Fibroblast of skin of right biceps (primary cell): ENCODE results near the gene MYCT1.

Source experiments
- DNase-seq: peaks from one replicate; pipeline ENCODE4 v3.0.0-alpha.2; 2013

MYCT1 gene

DNA sequence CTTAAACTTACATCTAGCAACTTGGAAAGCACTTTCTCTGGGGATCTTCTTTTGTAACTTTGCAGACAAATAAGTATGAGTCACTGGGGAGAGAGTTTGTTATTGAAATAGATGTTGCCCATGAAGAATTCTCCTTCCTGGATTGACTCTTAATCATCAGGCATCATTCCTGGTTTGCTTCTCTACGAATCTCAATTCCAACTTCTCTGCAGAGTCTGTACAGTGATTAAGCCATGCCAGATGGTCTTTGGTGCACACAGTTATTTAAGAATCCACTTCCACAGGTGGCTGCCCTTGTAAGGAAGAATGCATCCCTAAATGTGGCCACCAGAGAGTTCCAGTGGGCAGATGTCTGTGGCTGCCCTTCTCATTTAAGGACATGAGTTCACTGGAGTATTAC, 25.7 kb downstream of the MYCT1 start:
- DNase-seq, result peak; percentile 78

DNA sequence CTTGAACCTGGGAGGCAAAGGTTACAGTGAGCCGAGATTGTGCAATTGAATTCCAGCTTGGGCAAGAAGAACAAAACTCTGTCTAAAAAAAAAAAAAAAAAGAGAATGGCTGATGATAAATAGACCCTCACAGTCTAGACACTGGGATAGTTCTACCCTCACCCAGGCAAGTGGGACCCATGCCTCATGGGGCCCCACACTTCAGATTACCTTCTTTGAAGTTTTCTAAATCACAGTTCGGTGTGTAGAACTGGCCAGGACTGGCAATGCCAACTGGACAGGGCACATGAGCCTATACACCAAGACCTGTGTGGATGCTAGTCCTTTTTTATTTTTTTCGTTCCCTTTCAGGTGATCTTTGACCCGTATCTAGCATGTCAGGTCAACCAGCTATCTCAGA, 28.6 kb downstream of the MYCT1 start:
- DNase-seq, result no peak

DNA sequence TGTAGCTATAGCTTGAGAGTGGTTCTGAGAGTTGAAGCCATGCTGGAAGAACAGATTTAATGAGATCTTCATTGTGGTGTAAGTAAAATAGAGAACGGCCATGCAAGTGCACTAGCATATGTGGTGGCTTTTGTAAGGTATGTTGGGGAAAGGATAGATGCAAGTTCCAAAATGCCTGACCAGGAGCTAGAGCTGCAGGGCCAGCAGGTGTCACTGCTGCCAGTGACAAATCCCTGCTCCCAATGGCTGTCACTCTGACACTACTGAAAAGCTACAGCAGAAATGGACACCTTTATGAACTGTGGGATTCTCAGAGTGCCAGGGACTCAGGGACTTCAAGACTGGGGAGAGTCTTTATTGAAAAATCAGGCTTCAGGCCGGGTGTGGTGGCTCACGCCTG, 29.8 kb downstream of the MYCT1 start:
- no peak for DNase-seq

DNA sequence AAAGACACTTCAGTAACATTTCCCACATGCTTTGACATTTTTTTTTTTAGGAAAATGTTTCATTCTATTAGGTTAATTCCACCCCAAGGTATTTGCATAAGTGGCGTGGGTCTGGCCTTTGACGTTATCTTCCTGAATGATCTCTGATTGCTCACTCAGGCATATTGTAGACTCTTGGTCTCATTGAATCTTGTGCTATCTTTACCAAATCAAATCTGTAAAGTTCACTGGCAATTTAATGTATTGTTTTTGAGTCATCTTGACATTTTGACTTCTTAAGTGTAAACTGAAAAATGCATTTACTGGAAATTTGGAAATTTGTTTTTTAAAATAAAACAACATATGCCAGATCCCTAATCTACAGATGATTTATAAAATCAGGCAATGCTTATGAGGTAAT, 36.9 kb downstream of the MYCT1 start:
- DNase-seq, result no peak

DNA sequence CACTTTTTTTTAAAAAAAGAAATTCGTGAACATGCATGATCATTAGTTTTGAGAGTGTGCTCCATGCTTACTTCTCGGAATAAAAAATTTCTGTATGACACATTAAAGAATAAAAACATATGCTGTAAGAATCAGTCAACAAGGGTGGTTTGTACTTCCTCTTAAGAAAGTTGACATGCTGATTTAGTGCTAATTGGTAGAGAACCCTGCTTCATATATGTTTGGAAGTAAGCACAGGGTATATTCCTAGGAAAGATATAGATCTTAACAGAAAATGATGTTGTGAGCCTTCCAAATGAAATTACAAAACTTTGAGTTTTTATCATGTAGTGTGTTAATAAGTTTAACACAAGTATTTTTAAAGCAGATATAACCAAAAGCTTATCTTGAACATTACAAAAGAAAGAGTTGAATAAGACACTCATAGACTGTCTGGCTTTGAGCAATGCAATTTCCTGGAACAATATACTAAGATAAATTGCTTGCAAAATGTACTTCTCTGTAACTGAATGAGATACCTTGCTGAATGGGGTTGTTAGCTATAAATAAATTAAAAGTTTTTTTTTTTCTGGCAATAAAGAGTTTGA, 39.1 kb downstream of the MYCT1 start:
- DNase-seq, result no peak

DNA sequence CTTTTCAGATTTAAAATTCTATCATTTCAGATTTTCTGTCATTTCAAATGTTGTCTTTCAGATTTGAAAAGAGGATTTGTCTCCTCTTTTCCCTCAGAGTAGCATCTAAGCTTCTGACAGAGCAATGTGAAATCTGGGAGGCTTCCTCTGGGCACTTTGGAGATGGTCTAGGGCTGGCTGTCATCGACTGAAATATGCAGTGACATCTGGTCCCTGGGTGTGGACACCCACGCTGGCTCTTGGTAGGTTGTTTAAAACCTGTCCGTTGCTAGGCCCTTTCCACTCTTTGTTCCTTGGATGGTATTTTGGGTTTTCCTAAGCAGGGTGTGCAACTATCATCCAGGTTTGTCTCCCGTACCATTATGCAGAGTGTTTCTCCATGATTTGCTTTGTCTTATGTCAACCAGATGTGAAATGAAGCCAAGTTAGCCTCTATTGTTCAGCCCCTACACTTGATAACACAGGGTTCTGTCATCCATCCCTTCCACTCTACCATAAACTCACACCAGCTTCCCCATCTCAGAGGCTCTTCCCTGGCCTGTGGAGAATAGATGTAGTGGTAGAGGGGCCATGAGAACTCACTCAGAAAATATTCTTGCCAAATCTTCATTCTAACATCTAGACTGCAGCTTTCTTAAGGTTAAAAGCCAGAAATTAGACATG, 47.9 kb downstream of the MYCT1 start:
- no peak for DNase-seq

DNA sequence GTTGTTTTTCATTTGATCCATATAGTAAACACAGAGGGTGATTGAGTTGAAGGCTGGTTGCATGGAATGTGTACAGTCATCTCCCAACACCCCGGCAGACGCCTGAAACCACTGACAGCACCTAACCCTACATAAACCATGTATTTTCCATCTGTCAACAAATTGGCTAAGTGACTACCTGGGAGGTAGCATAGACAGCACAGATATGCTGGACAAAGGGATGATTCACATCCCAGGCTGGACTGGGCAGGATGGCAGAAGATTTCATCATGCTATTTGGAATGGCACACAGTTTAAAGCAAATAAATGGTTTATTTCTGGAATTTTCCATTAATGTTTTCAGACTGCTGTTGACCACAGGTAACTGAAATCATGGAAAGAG, 48.5 kb downstream of the MYCT1 start:
- peak; percentile 84 for DNase-seq

DNA sequence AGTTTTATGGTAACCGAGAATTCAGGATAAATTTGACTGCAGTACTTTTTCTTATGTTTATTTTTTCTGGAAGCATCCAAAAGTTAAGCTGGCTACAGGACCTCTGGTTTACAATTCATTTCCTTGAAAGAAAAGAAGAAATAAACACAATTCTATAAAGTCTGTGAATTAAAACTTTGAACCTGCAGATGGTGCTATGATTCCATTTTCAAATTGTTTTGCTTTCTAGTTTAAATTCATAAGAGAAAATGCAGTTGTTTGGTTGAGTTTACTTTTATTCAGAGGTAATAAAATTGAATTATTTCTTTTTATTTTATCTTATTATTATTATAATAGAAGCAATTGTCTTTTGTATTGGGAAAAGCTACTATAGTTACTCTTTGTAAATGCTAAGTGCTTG, 51.1 kb downstream of the MYCT1 start:
- peak; percentile 11 for DNase-seq

DNA sequence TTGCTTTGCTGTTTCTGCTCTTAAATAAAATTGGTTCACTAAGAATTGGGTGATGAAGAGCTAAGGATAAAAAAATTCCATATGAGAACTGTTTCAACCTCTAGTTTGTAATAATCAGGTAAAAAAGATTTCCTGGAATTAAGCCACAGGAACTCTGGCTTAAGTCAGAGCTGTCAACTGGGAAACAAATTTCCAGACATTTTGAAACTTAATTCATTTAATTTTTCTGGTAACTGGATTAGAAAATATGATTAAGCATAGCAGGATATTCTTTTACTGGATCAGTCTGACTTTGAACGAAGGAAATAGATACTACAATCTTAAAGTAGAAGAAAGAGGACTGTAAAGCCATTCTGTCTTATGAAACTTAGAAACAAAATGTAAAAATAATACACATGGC, 51.6 kb downstream of the MYCT1 start:
- DNase-seq, result no peak

DNA sequence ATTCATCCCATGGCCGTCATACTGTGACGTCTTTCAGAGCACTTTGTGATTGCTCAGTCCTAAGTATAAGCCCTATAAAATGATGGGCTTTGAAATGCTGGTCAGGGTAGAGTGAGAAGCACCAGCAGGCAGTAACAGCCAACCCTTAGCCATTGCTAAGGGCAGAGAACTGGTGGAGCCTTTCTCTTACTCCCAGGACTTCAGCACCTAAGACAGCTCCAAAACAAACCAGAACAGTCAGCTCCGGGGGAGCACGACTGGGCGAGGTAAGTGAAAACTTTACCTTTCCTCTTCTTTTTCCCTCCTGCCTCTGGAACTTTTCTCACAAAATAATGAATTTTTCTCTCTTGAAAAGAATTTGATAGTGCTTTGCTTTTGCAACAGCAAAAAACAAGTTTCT, 53.0 kb downstream of the MYCT1 start, which contains the start of gene VIP:
Gene VIP (plus strand): TSS at position 104 of the 400 bp plus-strand sequence. CDS start 1,381 bp downstream, outside the sequence.
- DNase-seq, result peak; percentile 46

DNA sequence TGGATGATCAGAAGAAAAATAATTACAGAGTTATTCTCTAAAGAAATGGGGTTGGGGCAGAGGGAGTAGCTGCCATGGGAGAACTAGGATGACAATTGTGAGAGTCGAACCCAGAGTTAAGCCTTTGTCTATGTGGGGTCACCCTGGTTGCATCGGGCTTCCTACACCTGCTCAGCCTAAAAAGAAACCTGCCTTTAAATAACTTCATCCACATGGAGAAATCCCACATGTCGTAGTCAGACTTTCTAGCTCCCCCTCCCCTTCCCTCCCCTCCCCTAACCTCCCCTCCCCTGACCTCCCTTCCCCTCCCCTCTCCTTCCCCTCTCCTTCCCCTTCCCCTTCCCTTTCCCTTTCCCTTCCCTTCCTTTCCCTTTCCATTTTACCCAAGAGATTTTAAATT, 67.6 kb downstream of the MYCT1 start:
- no peak for DNase-seq

DNA sequence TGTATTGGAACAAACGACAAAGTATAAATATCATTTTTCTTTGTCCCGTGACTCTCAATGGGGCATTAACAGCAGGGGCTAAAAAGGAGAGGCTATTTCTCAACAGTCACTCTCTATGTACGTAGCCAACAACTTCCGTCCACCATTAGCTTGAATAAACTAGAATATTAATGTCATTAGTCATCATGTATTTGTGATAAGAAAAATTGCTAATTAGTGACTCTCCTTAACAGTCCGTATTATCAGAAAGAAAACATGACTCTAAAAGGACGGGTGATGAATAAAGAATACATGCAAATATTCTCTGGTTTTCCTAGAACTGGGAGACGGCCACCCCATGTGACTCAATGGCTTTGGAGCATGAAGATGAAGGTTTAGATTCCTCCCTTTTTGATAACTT, 71.5 kb downstream of the MYCT1 start:
- no peak for DNase-seq

DNA sequence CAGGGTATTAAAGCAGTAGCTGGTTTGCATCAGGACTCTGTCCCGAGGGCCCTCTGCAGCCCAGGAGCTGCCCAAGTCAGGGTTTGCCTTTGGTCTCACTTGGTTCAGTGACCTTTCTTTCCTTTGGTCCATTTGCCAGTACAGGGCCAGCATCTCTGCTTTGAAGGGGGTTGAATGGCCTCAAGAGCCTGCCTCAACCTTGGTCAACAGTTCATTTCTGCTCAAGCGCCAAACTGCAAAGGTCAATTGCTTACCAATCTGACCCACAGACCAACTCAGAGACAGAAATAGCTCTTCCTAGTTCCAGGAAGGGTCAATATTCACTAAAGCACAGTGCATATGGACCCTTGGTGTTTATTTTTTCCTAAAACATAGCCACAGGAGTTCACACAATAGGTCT, 72.3 kb downstream of the MYCT1 start:
- DNase-seq, result no peak

DNA sequence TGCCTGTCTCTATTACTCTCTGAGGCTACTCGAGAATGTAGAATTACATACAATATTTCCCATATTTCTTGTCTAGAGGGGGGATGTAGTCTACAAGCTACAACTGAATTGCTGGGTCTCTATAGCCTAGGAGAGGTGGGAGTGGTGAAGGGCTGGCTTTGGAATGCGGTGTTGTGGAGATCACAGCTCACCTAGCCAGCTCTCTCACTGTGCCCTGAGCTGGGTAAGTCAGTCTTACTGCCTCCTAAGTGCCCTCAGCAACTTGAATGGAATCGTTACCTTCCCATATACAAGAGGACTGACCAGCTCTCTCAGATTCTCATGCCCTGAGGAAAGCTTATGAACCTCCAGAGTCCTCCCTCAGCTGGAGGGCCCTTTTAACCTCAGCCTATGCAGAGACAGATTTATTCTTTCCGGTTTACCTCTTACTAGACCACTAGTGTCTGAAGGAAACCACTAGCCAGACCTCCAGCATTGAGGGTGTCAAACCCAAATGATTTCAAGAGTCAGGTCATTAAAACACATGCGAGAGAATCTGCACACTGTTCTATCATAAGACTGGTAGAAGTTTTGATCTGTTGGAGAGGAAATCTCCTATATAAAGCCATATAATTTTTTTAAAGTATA, 73.5 kb downstream of the MYCT1 start:
- no peak for DNase-seq
